ENCODE results near the gene HS3ST3A1. TPM values are rescaled to one million over a fixed set of nuclear protein-coding genes. Genes with fewer than 3 reads are reported as not detected.

Gene HS3ST3A1
- 4.1 and 7.2 TPM in 2 replicates for total RNA-seq

GRCh38 chr17:13601776-13602551 is at the start of gene HS3ST3A1:
Gene HS3ST3A1 (minus strand): TSS chr17:13601929. CDS start chr17:13601129, 800 bp downstream.
- no peaks in the 10 kb centered on the region for H3K36me3 Mint-ChIP-seq (ENCODE audit: low read depth)
- peaks cover 9% of the 10 kb centered on the region for H3K4me1 Mint-ChIP-seq (ENCODE audit: low read depth)
- DNase-seq (ENCODE audit: low spot score): no peak
- H3K4me3 Mint-ChIP-seq: peak within 1 kb of the TSS; percentile 83
- H3K27me3 Mint-ChIP-seq (ENCODE audit: insufficient read depth): peaks cover 55% of the 10 kb centered on the region
- intact Hi-C loops (cut with micrococcal nuclease): no loop called here
- H3K27ac Mint-ChIP-seq: peak within 1 kb of the TSS; percentile 42
- no peaks in the 10 kb centered on the region for H3K9me3 Mint-ChIP-seq

DNA sequence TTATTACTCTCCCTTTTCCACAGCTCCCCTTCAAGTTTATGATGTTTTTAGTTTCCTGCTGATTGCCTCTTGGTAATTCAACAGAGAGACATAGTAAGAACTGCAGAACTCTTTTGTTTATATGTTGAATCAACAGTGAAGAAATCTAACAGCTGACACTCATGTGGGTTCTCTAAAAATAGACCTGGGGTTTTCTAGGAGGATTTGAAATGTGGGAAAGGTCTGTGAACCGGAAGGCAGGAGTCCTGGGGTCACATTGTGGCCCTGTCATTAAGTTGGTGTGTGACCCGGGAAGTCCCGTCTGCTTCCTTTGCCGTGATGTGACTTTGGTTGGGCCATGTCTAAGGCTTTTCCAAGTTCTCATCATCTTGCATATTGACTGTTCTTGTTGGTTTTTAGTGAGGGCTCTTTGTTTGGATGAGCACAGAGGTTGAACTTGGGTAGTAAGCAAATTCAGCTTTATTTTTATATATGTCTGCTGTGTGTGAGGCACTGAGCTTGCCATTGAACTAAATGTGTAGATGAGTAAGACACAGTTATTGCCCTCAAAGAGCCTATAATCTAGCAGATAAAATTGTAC is 48.5 kb upstream of the HS3ST3A1 start:
- Mint-ChIP-seq H3K27ac (no peak overlapping the region), H3K4me1 (ENCODE audit: low read depth) (no peaks in the 10 kb centered on the region), H3K9me3 (no peaks in the 10 kb centered on the region), H3K27me3 (ENCODE audit: insufficient read depth) (peaks cover 6% of the 10 kb centered on the region), H3K4me3 (no peak overlapping the region), H3K36me3 (ENCODE audit: low read depth) (no peaks in the 10 kb centered on the region)
- DNase-seq (ENCODE audit: low spot score): no peak
- intact Hi-C loops (cut with micrococcal nuclease): no loop called here

DNA sequence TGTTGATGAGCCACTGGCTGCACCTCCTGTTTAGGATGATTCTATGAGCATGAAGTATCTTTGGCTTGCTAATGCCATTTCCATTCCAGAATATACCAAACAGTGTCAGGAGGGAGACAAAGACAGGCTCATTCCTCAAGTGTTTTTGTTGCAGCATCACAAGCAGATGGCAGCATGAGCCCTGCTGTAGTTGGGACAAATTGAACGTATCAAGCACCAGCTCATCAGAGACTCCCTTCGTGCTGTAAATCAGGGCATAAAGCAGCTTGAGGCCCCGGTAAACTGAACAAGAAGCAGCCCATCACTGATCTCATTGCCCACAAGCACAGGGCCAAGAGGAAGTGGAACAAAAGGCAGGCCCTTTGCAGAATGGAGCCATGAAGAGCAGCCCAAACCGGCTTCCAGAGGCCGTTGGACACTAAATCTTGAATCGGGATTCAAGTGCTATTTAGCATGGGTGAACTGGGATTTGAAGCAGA is 45.9 kb upstream of the HS3ST3A1 start:
- intact Hi-C loops (cut with micrococcal nuclease): no loop called here
- no peak for DNase-seq (ENCODE audit: low spot score)
- Mint-ChIP-seq H3K4me1 (ENCODE audit: low read depth) (no peaks in the 10 kb centered on the region), H3K27me3 (ENCODE audit: insufficient read depth) (peaks cover 9% of the 10 kb centered on the region), H3K9me3 (no peaks in the 10 kb centered on the region), H3K4me3 (no peak overlapping the region), H3K36me3 (ENCODE audit: low read depth) (no peaks in the 10 kb centered on the region), H3K27ac (no peak overlapping the region)

- Mint-ChIP-seq H3K36me3 (ENCODE audit: low read depth) (no peaks in the 10 kb centered on the region), H3K9me3 (no peaks in the 10 kb centered on the region), H3K4me1 (ENCODE audit: low read depth) (no peaks in the 10 kb centered on the region), H3K27ac (no peak overlapping the region), H3K27me3 (ENCODE audit: insufficient read depth) (peaks cover 11% of the 10 kb centered on the region), H3K4me3 (no peak overlapping the region)
- intact Hi-C loops (cut with micrococcal nuclease): no loop called here
- no peak for DNase-seq (ENCODE audit: low spot score)
Observed at GRCh38 chr17:13646969-13647542, 45.3 kb upstream of the HS3ST3A1 start.

GRCh38 chr17:13646411-13646810 is 44.7 kb upstream of the HS3ST3A1 start:
- Mint-ChIP-seq H3K36me3 (ENCODE audit: low read depth) (no peaks in the 10 kb centered on the region), H3K27me3 (ENCODE audit: insufficient read depth) (peaks cover 12% of the 10 kb centered on the region), H3K9me3 (no peaks in the 10 kb centered on the region), H3K4me1 (ENCODE audit: low read depth) (no peaks in the 10 kb centered on the region), H3K4me3 (no peak overlapping the region), H3K27ac (no peak overlapping the region)
- intact Hi-C loops (cut with micrococcal nuclease): no loop called here
- no peak for DNase-seq (ENCODE audit: low spot score)

DNA sequence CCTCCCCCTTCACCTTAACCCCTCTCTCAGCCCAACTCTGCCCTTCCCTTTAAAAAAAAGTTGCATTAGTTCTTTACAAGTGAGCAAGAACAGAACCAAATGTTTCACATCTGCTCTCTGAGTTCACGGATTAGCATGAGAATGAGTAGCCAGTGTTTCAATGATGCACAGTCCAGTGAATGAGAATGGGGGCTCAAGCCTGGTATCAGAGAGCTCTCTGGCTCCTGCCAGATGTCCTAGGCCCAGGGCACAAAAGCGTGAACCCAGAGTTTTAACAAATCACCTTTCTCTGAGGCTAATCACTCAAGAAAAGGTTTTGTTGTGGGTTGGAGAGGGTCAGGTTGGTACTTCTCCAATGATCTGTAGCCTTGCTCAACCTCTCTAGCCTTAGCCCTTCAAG is 41.5 kb upstream of the HS3ST3A1 start:
- H3K36me3 Mint-ChIP-seq (ENCODE audit: low read depth): no peaks in the 10 kb centered on the region
- no peak overlapping the region for H3K27ac Mint-ChIP-seq
- H3K4me1 Mint-ChIP-seq (ENCODE audit: low read depth): no peaks in the 10 kb centered on the region
- no peaks in the 10 kb centered on the region for H3K9me3 Mint-ChIP-seq
- H3K27me3 Mint-ChIP-seq (ENCODE audit: insufficient read depth): peaks cover 7% of the 10 kb centered on the region
- no peak overlapping the region for H3K4me3 Mint-ChIP-seq
- intact Hi-C loops (cut with micrococcal nuclease): no loop called here
- no peak for DNase-seq (ENCODE audit: low spot score)

GRCh38 chr17:13642188-13642587 is 40.5 kb upstream of the HS3ST3A1 start:
- Mint-ChIP-seq H3K4me1 (ENCODE audit: low read depth) (no peaks in the 10 kb centered on the region), H3K9me3 (no peaks in the 10 kb centered on the region), H3K4me3 (no peak overlapping the region), H3K27ac (no peak overlapping the region), H3K36me3 (ENCODE audit: low read depth) (no peaks in the 10 kb centered on the region), H3K27me3 (ENCODE audit: insufficient read depth) (peaks cover 7% of the 10 kb centered on the region)
- DNase-seq (ENCODE audit: low spot score): no peak
- intact Hi-C loops (cut with micrococcal nuclease): no loop called here

GRCh38 chr17:13640551-13640950 is 38.8 kb upstream of the HS3ST3A1 start:
- intact Hi-C loops (cut with micrococcal nuclease): no loop called here
- Mint-ChIP-seq H3K27me3 (ENCODE audit: insufficient read depth) (peaks cover 7% of the 10 kb centered on the region), H3K4me1 (ENCODE audit: low read depth) (no peaks in the 10 kb centered on the region), H3K9me3 (no peaks in the 10 kb centered on the region), H3K36me3 (ENCODE audit: low read depth) (no peaks in the 10 kb centered on the region), H3K4me3 (no peak overlapping the region), H3K27ac (no peak overlapping the region)
- DNase-seq (ENCODE audit: low spot score): no peak

DNA sequence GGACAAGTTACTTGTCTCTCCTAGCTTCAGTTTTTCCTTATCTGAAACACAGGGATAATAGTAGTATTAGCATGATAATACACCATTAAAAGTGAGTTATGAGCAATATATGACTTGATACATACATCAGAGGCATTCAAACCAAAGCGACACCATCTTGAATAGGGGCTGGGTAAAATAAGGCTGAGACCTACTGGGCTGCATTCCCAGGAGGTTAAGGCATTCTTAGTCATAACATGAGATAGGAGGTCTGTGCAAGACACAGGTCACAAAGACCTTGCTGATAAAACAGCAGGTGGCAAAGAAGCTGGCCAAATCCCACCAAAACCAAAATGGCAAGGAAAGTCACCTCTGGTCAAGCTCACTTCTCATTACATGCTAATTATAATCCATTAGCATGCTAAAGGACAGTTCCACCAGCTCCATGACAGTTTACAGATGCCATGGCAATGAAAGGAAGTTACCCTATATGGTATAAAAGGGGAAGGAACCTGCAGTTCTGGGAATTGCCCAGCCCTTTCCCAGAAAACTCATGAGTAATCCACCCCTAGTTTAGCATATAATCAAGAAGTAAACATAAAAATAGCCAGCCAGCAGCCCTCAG is 37.2 kb upstream of the HS3ST3A1 start:
- intact Hi-C loops (cut with micrococcal nuclease): no loop called here
- DNase-seq (ENCODE audit: low spot score): no peak
- Mint-ChIP-seq H3K27me3 (ENCODE audit: insufficient read depth) (peaks cover 14% of the 10 kb centered on the region), H3K36me3 (ENCODE audit: low read depth) (no peaks in the 10 kb centered on the region), H3K4me1 (ENCODE audit: low read depth) (no peaks in the 10 kb centered on the region), H3K4me3 (no peak overlapping the region), H3K9me3 (no peaks in the 10 kb centered on the region), H3K27ac (no peak overlapping the region)

- Mint-ChIP-seq H3K9me3 (no peaks in the 10 kb centered on the region), H3K27me3 (ENCODE audit: insufficient read depth) (peaks cover 12% of the 10 kb centered on the region), H3K27ac (no peak overlapping the region), H3K36me3 (ENCODE audit: low read depth) (no peaks in the 10 kb centered on the region), H3K4me1 (ENCODE audit: low read depth) (no peaks in the 10 kb centered on the region), H3K4me3 (no peak overlapping the region)
- no peak for DNase-seq (ENCODE audit: low spot score)
- intact Hi-C loops (cut with micrococcal nuclease): no loop called here
Observed at GRCh38 chr17:13636951-13637350, 35.2 kb upstream of the HS3ST3A1 start.

DNA sequence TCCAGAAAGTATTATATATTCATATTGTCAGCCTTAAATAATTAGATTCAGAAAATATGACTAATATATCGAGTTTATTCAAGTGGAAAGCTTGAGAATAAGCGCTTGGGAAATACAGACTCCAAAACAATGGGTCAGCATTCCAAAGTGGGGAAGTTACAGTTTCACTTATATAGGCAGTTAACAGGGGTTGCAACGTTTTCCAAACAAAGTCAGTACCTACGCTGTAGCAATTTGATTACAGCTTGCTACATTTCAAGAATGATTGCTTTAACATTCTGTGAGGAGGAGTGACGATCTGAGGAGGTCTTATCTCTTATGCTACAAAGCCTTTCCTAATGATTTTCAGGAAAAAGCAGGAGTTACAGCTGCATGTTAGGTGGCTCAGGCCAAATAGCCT is 34.2 kb upstream of the HS3ST3A1 start:
- no peak overlapping the region for H3K27ac Mint-ChIP-seq
- H3K4me3 Mint-ChIP-seq: no peak overlapping the region
- no peaks in the 10 kb centered on the region for H3K4me1 Mint-ChIP-seq (ENCODE audit: low read depth)
- H3K27me3 Mint-ChIP-seq (ENCODE audit: insufficient read depth): peaks cover 10% of the 10 kb centered on the region
- intact Hi-C loops (cut with micrococcal nuclease): no loop called here
- no peak for DNase-seq (ENCODE audit: low spot score)
- no peaks in the 10 kb centered on the region for H3K36me3 Mint-ChIP-seq (ENCODE audit: low read depth)
- no peaks in the 10 kb centered on the region for H3K9me3 Mint-ChIP-seq

DNA sequence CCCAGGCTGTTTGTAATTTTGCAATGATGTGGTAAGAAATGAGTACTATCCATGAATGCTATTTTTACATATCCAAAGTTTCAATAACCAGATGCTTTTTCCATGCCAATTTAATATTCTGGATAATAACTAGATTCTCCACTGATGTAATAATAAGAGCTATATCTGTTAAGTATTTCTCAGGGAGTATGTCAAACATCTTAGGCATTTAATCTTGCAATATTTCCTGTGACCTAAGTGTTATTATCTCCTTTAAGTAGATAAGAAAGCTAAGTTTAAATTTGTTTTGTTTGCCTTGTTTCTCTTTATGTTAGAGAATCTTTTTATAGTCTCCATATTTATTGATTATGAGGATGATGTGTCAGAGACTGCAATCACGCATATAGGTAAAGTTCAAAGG is 32.3 kb upstream of the HS3ST3A1 start:
- Mint-ChIP-seq H3K4me1 (ENCODE audit: low read depth) (no peaks in the 10 kb centered on the region), H3K36me3 (ENCODE audit: low read depth) (no peaks in the 10 kb centered on the region), H3K27me3 (ENCODE audit: insufficient read depth) (peaks cover 12% of the 10 kb centered on the region), H3K4me3 (no peak overlapping the region), H3K9me3 (no peaks in the 10 kb centered on the region), H3K27ac (no peak overlapping the region)
- intact Hi-C loops (cut with micrococcal nuclease): no loop called here
- no peak for DNase-seq (ENCODE audit: low spot score)

DNA sequence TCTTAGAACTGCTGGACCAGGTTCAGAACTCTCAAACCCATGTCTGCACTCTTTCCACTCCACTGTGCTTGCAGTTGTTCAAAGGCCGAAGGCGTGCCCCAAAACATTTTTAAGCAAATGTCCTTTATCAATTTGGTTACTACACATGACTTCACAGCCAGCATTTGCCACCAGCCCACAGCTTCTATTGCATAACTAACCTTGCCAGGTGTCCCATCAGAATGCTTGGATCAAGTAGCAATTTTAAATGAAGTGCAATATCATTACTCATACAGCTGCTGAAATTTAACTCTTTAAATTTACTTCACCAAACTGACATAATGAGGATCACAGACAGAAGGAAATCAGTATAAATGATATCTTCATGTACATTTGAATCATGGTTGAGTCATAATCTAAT is 29.8 kb upstream of the HS3ST3A1 start:
- Mint-ChIP-seq H3K4me3 (no peak overlapping the region), H3K27me3 (ENCODE audit: insufficient read depth) (peaks cover 16% of the 10 kb centered on the region), H3K9me3 (no peaks in the 10 kb centered on the region), H3K4me1 (ENCODE audit: low read depth) (no peaks in the 10 kb centered on the region), H3K27ac (no peak overlapping the region), H3K36me3 (ENCODE audit: low read depth) (no peaks in the 10 kb centered on the region)
- DNase-seq (ENCODE audit: low spot score): no peak
- intact Hi-C loops (cut with micrococcal nuclease): no loop called here

Measured in activated T-helper 1 cell treated with anti-CD3 and anti-CD28 coated beads, Interleukin-12 subunit alpha, Interleukin-12 subunit beta, Interleukin-2, Interleukin-4 antibody, amounts not matched to agents 30 ng/mL and 10 ng/mL and 1 ng/mL, durations not matched to agents 14 hours and 24 hours and 36 hours (primary cell).